IMR-90 (cell line): ENCODE data around the gene LSMEM2.

Experiments used
- CEBPB ChIP-seq: IDR thresholded peaks from 2 replicates; pipeline ENCODE4 v1.6.1; 2012; ENCODE audit warnings: low read depth, low read length, improper control_type of control experiment
- POLR2A ChIP-seq: IDR thresholded peaks from 2 replicates; pipeline ENCODE4 v1.6.1; 2012; ENCODE audit warnings: mild to moderate bottlenecking, low read depth, low read length
- SMC3 ChIP-seq: fragments of 150-350 bp; IDR thresholded peaks from 2 replicates; pipeline ENCODE4 v1.6.1; 2016; ENCODE audit warnings: low read depth, mild to moderate bottlenecking, antibody characterized with exemption, low read length, moderate library complexity

DNA sequence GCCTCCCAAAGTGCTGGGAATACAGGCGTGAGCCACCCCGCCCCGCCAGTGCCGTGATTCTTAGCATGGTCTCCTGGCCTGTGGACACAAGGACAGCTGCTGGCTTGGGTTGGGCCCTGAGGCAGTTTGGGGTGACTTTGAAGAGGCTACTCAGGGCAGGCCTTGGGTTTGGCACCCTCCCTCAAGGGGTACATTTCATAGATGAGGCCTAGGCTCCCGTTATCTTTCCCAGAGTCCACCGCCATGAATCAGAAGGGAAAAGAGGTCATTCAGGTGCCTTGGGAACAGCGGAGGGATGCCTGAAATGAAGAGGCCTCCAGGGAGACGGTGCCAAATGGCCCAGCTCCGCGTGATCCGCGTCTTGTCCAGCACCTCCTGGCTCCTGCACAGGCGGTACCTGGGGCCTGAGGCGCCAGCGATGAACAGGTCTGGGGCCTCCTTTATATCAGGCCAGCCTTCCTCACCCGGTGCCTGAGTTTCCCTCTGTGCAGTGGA, 33.6 kb upstream of the LSMEM2 start:
- TF ChIP-seq POLR2A (no peak), CEBPB (no peak), SMC3 (no peak)
